ENCODE measurements around the gene CAPN15. TPM values are rescaled to one million over a fixed set of nuclear protein-coding genes. Genes with fewer than 3 reads are reported as not detected.

The CAPN15 gene
- total and polyA plus RNA-seq, 2 of the 4 experiments (the other 2 are of a cell fraction): 9.3 to 24.3 TPM

GRCh38 chr16:510066-510825 lies 17.3 kb upstream of the CAPN15 start:
- 95% methylated on average over 15 of the region's 35 CpGs; no CpG with 5 or more reads in 1 of the 2 experiments for WGBS, 2 experiments (ENCODE audit: extremely low coverage in 2 of 2, insufficient read length in 1 of 2)
- Histone ChIP-seq H3K4me2 (ENCODE audit: low read depth, low read length) (no peak overlapping the region), H2AK9ac (replicated peaks; ENCODE audit: low read depth, low read length, poor library complexity) (no peak overlapping the region), H3K36me3 (ENCODE audit: control insufficient read depth, insufficient read depth, low read length) (peaks cover 28% of the 10 kb centered on the region), H4K5ac (ENCODE audit: low read depth, low read length) (no peak overlapping the region), H3K23ac (ENCODE audit: low read depth, low read length) (no peak overlapping the region), H3K9me1 (ENCODE audit: insufficient read depth, low read length) (0 out of 2 replicates have a peak, but pooled peaks cover 3% of the 10 kb centered on the region), H3K4ac (ENCODE audit: low read depth, low read length) (no peak overlapping the region), H3K27ac (ENCODE audit: insufficient read depth, low read length) (no peak overlapping the region), H2AK5ac (ENCODE audit: low read depth, low read length) (no peak overlapping the region), H3K56ac (ENCODE audit: extremely low read depth, insufficient read depth, low read length) (no peak overlapping the region), H3K9ac (ENCODE audit: low read depth, low read length) (no peak overlapping the region), H3K18ac (ENCODE audit: low read depth, low read length) (no peak overlapping the region), H3K79me1 (ENCODE audit: low read depth in 1 of 2, low read length in 2 of 2) (peaks cover 0 to 3% of the 10 kb centered on the region in 2 experiments; a peak in 1 of 4 replicates), H2AFZ (replicated peaks; ENCODE audit: low read length, poor library complexity) (no peak overlapping the region), H3K4me3 (ENCODE audit: insufficient read depth, low read depth, low read length) (no peak overlapping the region), H3K14ac (replicated peaks; ENCODE audit: low read depth, low read length) (no peak overlapping the region), H2BK15ac (ENCODE audit: low read depth, low read length) (no peak overlapping the region), H3K9me3 (ENCODE audit: control insufficient read depth, insufficient read depth, low read length) (no peaks in the 10 kb centered on the region), H3K27me3 (ENCODE audit: control insufficient read depth, insufficient read depth, low read length) (no peaks in the 10 kb centered on the region), H4K20me1 (ENCODE audit: insufficient read depth, low read length) (no peaks in the 10 kb centered on the region), H2BK120ac (ENCODE audit: low read depth, low read length) (no peak overlapping the region), H3K4me1 (ENCODE audit: control insufficient read depth, insufficient read depth, low read length) (no peaks in the 10 kb centered on the region), H4K91ac (ENCODE audit: insufficient read depth, low read depth, low read length) (no peak overlapping the region), H2BK5ac (ENCODE audit: low read depth, low read length, poor library complexity, severe bottlenecking) (no peak overlapping the region), H4K8ac (ENCODE audit: low read depth in 2 of 2, low read length in 2 of 2) (no peak overlapping the region), H2BK20ac (ENCODE audit: low read depth, low read length) (no peak overlapping the region)
- ChIA-PET CTCF (no interaction called here), POLR2A (ENCODE audit: unreplicated experiment) (no interaction called here)
- no peak for TF ChIP-seq RFX5 (IDR thresholded peaks at IDR 0.05; ENCODE audit: low read depth, low read length)
- no peak for TF ChIP-seq ELK1 (IDR thresholded peaks at IDR 0.05; ENCODE audit: borderline replicate concordance, low read depth, low read length)
- no peak for TF ChIP-seq MXI1 (IDR thresholded peaks at IDR 0.05; ENCODE audit: borderline replicate concordance, low read depth, low read length)
- no peak for TF ChIP-seq BHLHE40 (IDR thresholded peaks at IDR 0.05; ENCODE audit: low read depth, low read length)
- TF ChIP-seq CHD1 (IDR thresholded peaks at IDR 0.05; ENCODE audit: low read depth, low read length): no peak
- no peak for TF ChIP-seq FOS (IDR thresholded peaks at IDR 0.05; ENCODE audit: low read depth, low read length)
- TF ChIP-seq POLR2A (IDR thresholded peaks at IDR 0.05; ENCODE audit: low read depth, low read length): no peak
- TF ChIP-seq, protein P1, sequence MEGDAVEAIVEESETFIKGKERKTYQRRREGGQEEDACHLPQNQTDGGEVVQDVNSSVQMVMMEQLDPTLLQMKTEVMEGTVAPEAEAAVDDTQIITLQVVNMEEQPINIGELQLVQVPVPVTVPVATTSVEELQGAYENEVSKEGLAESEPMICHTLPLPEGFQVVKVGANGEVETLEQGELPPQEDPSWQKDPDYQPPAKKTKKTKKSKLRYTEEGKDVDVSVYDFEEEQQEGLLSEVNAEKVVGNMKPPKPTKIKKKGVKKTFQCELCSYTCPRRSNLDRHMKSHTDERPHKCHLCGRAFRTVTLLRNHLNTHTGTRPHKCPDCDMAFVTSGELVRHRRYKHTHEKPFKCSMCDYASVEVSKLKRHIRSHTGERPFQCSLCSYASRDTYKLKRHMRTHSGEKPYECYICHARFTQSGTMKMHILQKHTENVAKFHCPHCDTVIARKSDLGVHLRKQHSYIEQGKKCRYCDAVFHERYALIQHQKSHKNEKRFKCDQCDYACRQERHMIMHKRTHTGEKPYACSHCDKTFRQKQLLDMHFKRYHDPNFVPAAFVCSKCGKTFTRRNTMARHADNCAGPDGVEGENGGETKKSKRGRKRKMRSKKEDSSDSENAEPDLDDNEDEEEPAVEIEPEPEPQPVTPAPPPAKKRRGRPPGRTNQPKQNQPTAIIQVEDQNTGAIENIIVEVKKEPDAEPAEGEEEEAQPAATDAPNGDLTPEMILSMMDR (conservative IDR thresholded peaks at IDR 0.05; ENCODE audit: low read depth, low read length): no peak
- no peak for TF ChIP-seq NFE2L2 (IDR thresholded peaks at IDR 0.05; ENCODE audit: low read depth, low read length)
- TF ChIP-seq RCOR1 (IDR thresholded peaks at IDR 0.05; ENCODE audit: insufficient replicate concordance, low read length): no peak
- TF ChIP-seq SMC3 (IDR thresholded peaks at IDR 0.05; ENCODE audit: low read depth, low read length): no peak
- TF ChIP-seq CEBPB (IDR thresholded peaks at IDR 0.05; ENCODE audit: low read depth, low read length): no peak
- no peak for TF ChIP-seq RAD21 (IDR thresholded peaks at IDR 0.05; ENCODE audit: low read length)
- no peak for TF ChIP-seq MAZ (IDR thresholded peaks at IDR 0.05; ENCODE audit: borderline replicate concordance, low read depth, low read length)
- TF ChIP-seq MAFK (IDR thresholded peaks at IDR 0.05; ENCODE audit: low read depth, low read length): no peak
- BruUV-seq (replicated peaks): no TSS peak
- DNase-seq: no peak
- intact Hi-C loops (cut with micrococcal nuclease): no loop called here
- dilution Hi-C loops (cut with HindIII; ENCODE audit: low sequenced_read_pairs, unreplicated experiment): no loop called here
- in situ Hi-C loops (cut with MboI; ENCODE audit: low sequenced_read_pairs): no loop called here
- no peak for ATAC-seq (ENCODE audit: low read depth)

Data from IMR-90 (cell line).